Measurements from ENCODE around the gene PRKCZ. TPM values are rescaled to one million over a fixed set of nuclear protein-coding genes. Genes with fewer than 3 reads are reported as not detected.

The PRKCZ gene
- polyA plus RNA-seq, 1 of the 3 experiments (the other 2 are of a cell fraction), result 24.2 TPM

DNA sequence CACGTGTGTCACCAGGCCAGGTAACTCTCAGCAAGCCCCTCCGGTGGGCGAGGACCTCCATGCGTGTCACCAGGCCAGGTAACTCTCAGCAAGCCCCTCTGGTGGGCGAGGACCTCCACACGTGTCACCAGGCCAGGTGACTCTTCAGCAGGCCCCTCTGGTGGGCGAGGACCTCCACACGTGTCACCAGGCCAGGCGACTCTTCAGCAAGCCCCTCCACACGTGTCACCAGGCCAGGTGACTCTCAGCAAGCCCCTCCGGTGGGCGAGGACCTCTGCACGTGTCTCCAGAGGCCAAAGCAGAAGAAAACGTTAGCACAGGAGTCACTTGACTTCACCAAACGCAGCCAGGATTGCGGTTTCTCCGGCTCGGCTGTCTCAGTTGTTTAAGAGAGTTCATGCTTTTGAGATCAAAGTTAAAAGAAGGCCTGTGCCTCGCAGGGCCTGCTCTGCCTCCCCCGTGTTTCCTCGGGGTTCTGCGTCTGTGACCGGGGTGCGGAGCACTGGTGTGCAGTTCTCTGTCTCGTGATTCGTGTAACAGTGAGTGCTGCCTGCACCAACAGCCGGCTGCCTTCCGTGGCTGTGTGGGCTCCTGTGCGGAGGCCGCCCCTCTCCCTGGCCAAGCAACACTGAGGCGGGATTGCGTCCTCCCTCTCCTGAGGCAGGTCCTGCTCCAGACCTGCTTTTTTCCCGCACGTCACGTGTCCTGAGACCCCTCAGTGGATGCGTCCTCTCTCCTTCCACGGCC, 56.6 kb downstream of the PRKCZ start:
- Histone ChIP-seq H3K36me3 (replicated peaks in 1 of 2; ENCODE audit: control insufficient read depth in 1 of 2, insufficient read depth in 2 of 2, low read length in 1 of 2) (peaks cover 0 to 8% of the 10 kb centered on the region in 2 experiments), H3K9me3 (no peaks in the 10 kb centered on the region), H4K20me1 (ENCODE audit: insufficient read depth) (no peaks in the 10 kb centered on the region), H3K79me2 (ENCODE audit: insufficient read depth) (no peaks in the 10 kb centered on the region), H3K4me1 (ENCODE audit: control insufficient read depth in 1 of 2, insufficient read depth in 2 of 2, low read depth in 1 of 2, low read length in 1 of 2) (peaks cover 0 to 2% of the 10 kb centered on the region in 2 experiments; a peak in 1 of 4 replicates), H3K4me3 (ENCODE audit: low read depth in 2 of 2, low read length in 1 of 2) (no peak overlapping the region), H3F3A (replicated peaks; ENCODE audit: insufficient read depth) (no peaks in the 10 kb centered on the region), H3K27me3 (ENCODE audit: insufficient read depth) (no peaks in the 10 kb centered on the region), H2AFZ (ENCODE audit: low read depth) (no peak overlapping the region), H3K9ac (no peak overlapping the region), H3K9me2 (no peaks in the 10 kb centered on the region), H3K4me2 (no peak overlapping the region), H3K27ac (ENCODE audit: low read depth in 2 of 2, low read length in 1 of 2) (no peak overlapping the region)
- TF ChIP-seq FOSL2 (IDR thresholded peaks at IDR 0.05; ENCODE audit: borderline replicate concordance, low read depth) (no peak), MXI1 (IDR thresholded peaks at IDR 0.05; ENCODE audit: low read depth, low read length) (no peak), FOXJ3 (CRISPR knock-in tag; IDR thresholded peaks at IDR 0.05) (no peak), RXRA (IDR thresholded peaks at IDR 0.05; ENCODE audit: borderline replicate concordance, low read depth) (no peak), NRF1 (IDR thresholded peaks at IDR 0.05; ENCODE audit: low read depth, low read length) (no peak), GABPA (IDR thresholded peaks at IDR 0.05; ENCODE audit: low read depth) (no peak), CHD2 (IDR thresholded peaks at IDR 0.05; ENCODE audit: low read length, partially characterized antibody) (no peak), FOXM1 (IDR thresholded peaks at IDR 0.05; ENCODE audit: low read depth) (no peak), MEF2A (IDR thresholded peaks at IDR 0.05; ENCODE audit: borderline replicate concordance, low read depth) (no peak), TAF1 (IDR thresholded peaks at IDR 0.05; ENCODE audit: borderline replicate concordance, low read depth, low read length) (no peak), ELF1 (IDR thresholded peaks at IDR 0.05) (no peak), USF2 (IDR thresholded peaks at IDR 0.05; ENCODE audit: borderline replicate concordance, low read depth, low read length) (no peak), NFIC (IDR thresholded peaks at IDR 0.05; ENCODE audit: borderline replicate concordance) (no peak), EZH2phosphoT487 (IDR thresholded peaks at IDR 0.05; ENCODE audit: borderline replicate concordance, low read depth) (no peak), GATA2 (CRISPR knock-in tag; IDR thresholded peaks at IDR 0.05) (no peak), TEAD4 (IDR thresholded peaks at IDR 0.05; ENCODE audit: borderline replicate concordance, insufficient read depth) (no peak), CTCF (IDR thresholded peaks at IDR 0.05) (no peak), RCOR1 (IDR thresholded peaks at IDR 0.05; ENCODE audit: low read length) (no peak)
- no peak for DNase-seq
- WGBS (ENCODE audit: low lambda C conversion rate), result 75% methylated on average over 15 of the region's 37 CpGs
- ChIA-PET POLR2A (no interaction called here), CTCF (no interaction called here)

Data from SK-N-SH (cell line).